HepG2 (cell line): ENCODE measurements around the gene CRYAB. TPM values are rescaled to one million over a fixed set of nuclear protein-coding genes. Genes with fewer than 3 reads are reported as not detected.

Source experiments
- ATF7-NPFF ChIP-seq: sonication (generic); formaldehyde crosslinking; IDR thresholded peaks from 2 replicates; pipeline ENCODE4 v1.8.1; 2023; ENCODE audit warnings: mild to moderate bottlenecking, low read depth, missing genetic modification reagents, moderate library complexity
- BCL6 ChIP-seq: IDR thresholded peaks from 2 replicates; pipeline ENCODE4 v1.6.1; 2016; ENCODE audit warnings: missing genetic modification reagents, missing compliant biosample characterization
- CBX5 ChIP-seq: sonication (generic); formaldehyde crosslinking; IDR thresholded peaks from 2 replicates; pipeline ENCODE4 v1.4.0; 2020; ENCODE audit warnings: missing genetic modification reagents, borderline replicate concordance
- CCAR2 ChIP-seq: fragments of 200-400 bp; formaldehyde crosslinking; optimal IDR thresholded peaks from 2 replicates; pipeline ENCODE3; 2018; ENCODE audit warnings: low read depth, mild to moderate bottlenecking, low read length, moderate library complexity
- MED1 ChIP-seq: sonication (generic); formaldehyde crosslinking; IDR thresholded peaks from 2 replicates; pipeline ENCODE4 v1.4.0; 2020; ENCODE audit warnings: missing genetic modification reagents
- NAIF1 ChIP-seq: sonication (generic); formaldehyde crosslinking; IDR thresholded peaks from 2 replicates; pipeline ENCODE4 v1.5.0; 2020; ENCODE audit warnings: mild to moderate bottlenecking, missing genetic modification reagents, borderline replicate concordance
- NBN ChIP-seq: fragments of 450-650 bp; conservative IDR thresholded peaks from 2 replicates; pipeline ENCODE4 v1.6.1; 2017
- NFRKB ChIP-seq: fragments of 450-650 bp; IDR thresholded peaks from 2 replicates; pipeline ENCODE4 v1.6.1; 2017
- ONECUT2 ChIP-seq: sonication (generic); formaldehyde crosslinking; IDR thresholded peaks from 2 replicates; pipeline ENCODE4 v1.4.0; 2020; ENCODE audit warnings: missing genetic modification reagents
- PHF8 ChIP-seq: sonication (generic); formaldehyde crosslinking; IDR thresholded peaks from 2 replicates; pipeline ENCODE4 v1.5.0; 2020; ENCODE audit warnings: missing genetic modification reagents
- TEAD2 ChIP-seq: sonication (generic); formaldehyde crosslinking; IDR thresholded peaks from 2 replicates; pipeline ENCODE4 v1.9.0; 2021; ENCODE audit warnings: missing genetic modification reagents
- TOE1 ChIP-seq: sonication (generic); formaldehyde crosslinking; IDR thresholded peaks from 2 replicates; pipeline ENCODE4 v1.4.0; 2020; ENCODE audit warnings: mild to moderate bottlenecking, missing genetic modification reagents
- ZBTB20 ChIP-seq: sonication (generic); formaldehyde crosslinking; IDR thresholded peaks from 2 replicates; pipeline ENCODE4 v1.8.1; 2023; ENCODE audit warnings: missing genetic modification reagents, low read depth, mild to moderate bottlenecking, borderline replicate concordance
- ZFX ChIP-seq: sonication (generic); formaldehyde crosslinking; IDR thresholded peaks from 2 replicates; pipeline ENCODE4 v1.4.0; 2020; ENCODE audit warnings: mild to moderate bottlenecking, low read depth, missing genetic modification reagents, moderate library complexity
- ZNF501 ChIP-seq: sonication (generic); formaldehyde crosslinking; IDR thresholded peaks from 2 replicates; pipeline ENCODE4 v1.5.1; 2020; ENCODE audit warnings: mild to moderate bottlenecking, moderate library complexity, missing genetic modification reagents
- ZNF577 ChIP-seq: sonication (generic); formaldehyde crosslinking; IDR thresholded peaks from 2 replicates; pipeline ENCODE4 v1.4.0; 2020; ENCODE audit warnings: mild to moderate bottlenecking, low read depth, missing genetic modification reagents, borderline replicate concordance
- ZNF619 ChIP-seq: sonication (generic); formaldehyde crosslinking; IDR thresholded peaks from 2 replicates; pipeline ENCODE4 v1.4.0; 2020; ENCODE audit warnings: mild to moderate bottlenecking, missing genetic modification reagents
- ZNF724P ChIP-seq: sonication (generic); formaldehyde crosslinking; IDR thresholded peaks from 2 replicates; pipeline ENCODE4 v1.8.0; 2022; ENCODE audit warnings: missing genetic modification reagents, borderline replicate concordance
- ZNF766 ChIP-seq: sonication (generic); formaldehyde crosslinking; IDR thresholded peaks from 2 replicates; pipeline ENCODE4 v1.5.0; 2020; ENCODE audit warnings: missing genetic modification reagents, borderline replicate concordance
- ZSCAN9 ChIP-seq: IDR thresholded peaks from 2 replicates; pipeline ENCODE4 v1.6.1; 2016; ENCODE audit warnings: borderline replicate concordance
- polyA plus RNA-seq, 8 experiments: library from polyadenylated mRNA; depleted of rRNA in 3 of 8; stranded (reverse) in 7 of 8; unstranded in 1 of 8; fragments of >200 nt; fragmentation: Illumina TruSeq in 4 of 8; extraction: Trizol in 4 of 8; gene quantifications; 2 replicates each; pipeline versions ENCODE4 v1.2.1 to v1.2.3, GENCODE V29; 2011 to 2016; ENCODE audit warnings: low read depth in 4 of 8, missing spikeins in 1 of 8, mixed read lengths in 1 of 8; ENCODE audit not compliant: insufficient read depth in 1 of 8
- total RNA-seq, 5 experiments: library from RNA; depleted of rRNA; stranded (reverse); fragments of >200 nt; fragmentation: Illumina TruSeq; extraction: Trizol; gene quantifications; 2 replicates each; pipeline ENCODE4 v1.2.3, GENCODE V29; 2016; ENCODE audit warnings: low read depth in 1 of 5
- TF ChIP-seq, protein P1 (sequence below): sonication (generic); formaldehyde crosslinking; IDR thresholded peaks from 2 replicates; pipeline ENCODE4 v1.8.0; 2022; ENCODE audit warnings: missing genetic modification reagents, mild to moderate bottlenecking, moderate library complexity, borderline replicate concordance
- TF ChIP-seq, protein P2 (sequence below): sonication (generic); formaldehyde crosslinking; IDR thresholded peaks from 2 replicates; pipeline ENCODE4 v1.5.0; 2020; ENCODE audit warnings: mild to moderate bottlenecking, missing genetic modification reagents
- TF ChIP-seq, protein P3 (sequence below): sonication (generic); formaldehyde crosslinking; IDR thresholded peaks from 2 replicates; pipeline ENCODE4 v1.4.0; 2020; ENCODE audit warnings: low read depth, mild to moderate bottlenecking, missing genetic modification reagents
- TF ChIP-seq, protein P4 (sequence below): IDR thresholded peaks from 2 replicates; pipeline ENCODE4 v1.4.0; 2020; ENCODE audit warnings: mild to moderate bottlenecking, missing genetic modification reagents

Gene CRYAB
- total and polyA plus RNA-seq, 2 of the 13 experiments (the other 11 are each of a cell fraction or from before 2014, with no cell fraction given), result 0.55 to 1.1 TPM

DNA sequence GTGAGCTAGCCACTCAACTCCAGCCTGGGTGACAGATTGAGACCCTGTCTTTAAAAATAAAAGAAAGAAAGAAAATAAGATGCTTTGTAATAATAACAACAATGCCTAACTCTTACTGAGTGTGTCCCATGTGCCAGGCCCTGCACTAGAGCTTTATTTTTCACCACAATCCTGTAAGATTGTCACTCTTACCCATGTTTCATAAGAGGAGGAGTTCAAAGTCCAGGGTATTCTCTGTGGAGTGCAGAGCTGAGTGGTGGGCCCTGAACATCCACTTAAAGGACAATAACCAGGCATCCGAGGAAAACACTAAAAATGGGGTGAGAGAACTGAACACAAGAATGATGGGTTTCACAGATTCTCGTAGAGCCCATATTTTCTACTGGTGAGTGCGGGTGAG, 6.2 kb upstream of the CRYAB start (continued):
- TF ChIP-seq, protein P1, sequence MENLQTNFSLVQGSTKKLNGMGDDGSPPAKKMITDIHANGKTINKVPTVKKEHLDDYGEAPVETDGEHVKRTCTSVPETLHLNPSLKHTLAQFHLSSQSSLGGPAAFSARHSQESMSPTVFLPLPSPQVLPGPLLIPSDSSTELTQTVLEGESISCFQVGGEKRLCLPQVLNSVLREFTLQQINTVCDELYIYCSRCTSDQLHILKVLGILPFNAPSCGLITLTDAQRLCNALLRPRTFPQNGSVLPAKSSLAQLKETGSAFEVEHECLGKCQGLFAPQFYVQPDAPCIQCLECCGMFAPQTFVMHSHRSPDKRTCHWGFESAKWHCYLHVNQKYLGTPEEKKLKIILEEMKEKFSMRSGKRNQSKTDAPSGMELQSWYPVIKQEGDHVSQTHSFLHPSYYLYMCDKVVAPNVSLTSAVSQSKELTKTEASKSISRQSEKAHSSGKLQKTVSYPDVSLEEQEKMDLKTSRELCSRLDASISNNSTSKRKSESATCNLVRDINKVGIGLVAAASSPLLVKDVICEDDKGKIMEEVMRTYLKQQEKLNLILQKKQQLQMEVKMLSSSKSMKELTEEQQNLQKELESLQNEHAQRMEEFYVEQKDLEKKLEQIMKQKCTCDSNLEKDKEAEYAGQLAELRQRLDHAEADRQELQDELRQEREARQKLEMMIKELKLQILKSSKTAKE, result no peak
- no peak for TF ChIP-seq NBN
- TF ChIP-seq ZBTB20 (CRISPR knock-in tag), result no peak
- TF ChIP-seq CCAR2, result no peak
- TF ChIP-seq, protein P2, sequence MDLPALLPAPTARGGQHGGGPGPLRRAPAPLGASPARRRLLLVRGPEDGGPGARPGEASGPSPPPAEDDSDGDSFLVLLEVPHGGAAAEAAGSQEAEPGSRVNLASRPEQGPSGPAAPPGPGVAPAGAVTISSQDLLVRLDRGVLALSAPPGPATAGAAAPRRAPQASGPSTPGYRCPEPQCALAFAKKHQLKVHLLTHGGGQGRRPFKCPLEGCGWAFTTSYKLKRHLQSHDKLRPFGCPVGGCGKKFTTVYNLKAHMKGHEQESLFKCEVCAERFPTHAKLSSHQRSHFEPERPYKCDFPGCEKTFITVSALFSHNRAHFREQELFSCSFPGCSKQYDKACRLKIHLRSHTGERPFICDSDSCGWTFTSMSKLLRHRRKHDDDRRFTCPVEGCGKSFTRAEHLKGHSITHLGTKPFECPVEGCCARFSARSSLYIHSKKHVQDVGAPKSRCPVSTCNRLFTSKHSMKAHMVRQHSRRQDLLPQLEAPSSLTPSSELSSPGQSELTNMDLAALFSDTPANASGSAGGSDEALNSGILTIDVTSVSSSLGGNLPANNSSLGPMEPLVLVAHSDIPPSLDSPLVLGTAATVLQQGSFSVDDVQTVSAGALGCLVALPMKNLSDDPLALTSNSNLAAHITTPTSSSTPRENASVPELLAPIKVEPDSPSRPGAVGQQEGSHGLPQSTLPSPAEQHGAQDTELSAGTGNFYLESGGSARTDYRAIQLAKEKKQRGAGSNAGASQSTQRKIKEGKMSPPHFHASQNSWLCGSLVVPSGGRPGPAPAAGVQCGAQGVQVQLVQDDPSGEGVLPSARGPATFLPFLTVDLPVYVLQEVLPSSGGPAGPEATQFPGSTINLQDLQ, result no peak
- TF ChIP-seq, protein P3, sequence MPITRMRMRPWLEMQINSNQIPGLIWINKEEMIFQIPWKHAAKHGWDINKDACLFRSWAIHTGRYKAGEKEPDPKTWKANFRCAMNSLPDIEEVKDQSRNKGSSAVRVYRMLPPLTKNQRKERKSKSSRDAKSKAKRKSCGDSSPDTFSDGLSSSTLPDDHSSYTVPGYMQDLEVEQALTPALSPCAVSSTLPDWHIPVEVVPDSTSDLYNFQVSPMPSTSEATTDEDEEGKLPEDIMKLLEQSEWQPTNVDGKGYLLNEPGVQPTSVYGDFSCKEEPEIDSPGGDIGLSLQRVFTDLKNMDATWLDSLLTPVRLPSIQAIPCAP (CRISPR knock-in tag), result no peak
- TF ChIP-seq ZNF724P, result no peak
- TF ChIP-seq TOE1 (CRISPR knock-in tag), result no peak
- peak; percentile 23; the same call in 1 of the 2 replicates for TF ChIP-seq ZFX (CRISPR knock-in tag)
- TF ChIP-seq ONECUT2 (CRISPR knock-in tag), result no peak
- TF ChIP-seq BCL6 (CRISPR knock-in tag), result no peak
- TF ChIP-seq NFRKB, result no peak
- no peak for TF ChIP-seq PHF8 (CRISPR knock-in tag)
- TF ChIP-seq, protein P4, sequence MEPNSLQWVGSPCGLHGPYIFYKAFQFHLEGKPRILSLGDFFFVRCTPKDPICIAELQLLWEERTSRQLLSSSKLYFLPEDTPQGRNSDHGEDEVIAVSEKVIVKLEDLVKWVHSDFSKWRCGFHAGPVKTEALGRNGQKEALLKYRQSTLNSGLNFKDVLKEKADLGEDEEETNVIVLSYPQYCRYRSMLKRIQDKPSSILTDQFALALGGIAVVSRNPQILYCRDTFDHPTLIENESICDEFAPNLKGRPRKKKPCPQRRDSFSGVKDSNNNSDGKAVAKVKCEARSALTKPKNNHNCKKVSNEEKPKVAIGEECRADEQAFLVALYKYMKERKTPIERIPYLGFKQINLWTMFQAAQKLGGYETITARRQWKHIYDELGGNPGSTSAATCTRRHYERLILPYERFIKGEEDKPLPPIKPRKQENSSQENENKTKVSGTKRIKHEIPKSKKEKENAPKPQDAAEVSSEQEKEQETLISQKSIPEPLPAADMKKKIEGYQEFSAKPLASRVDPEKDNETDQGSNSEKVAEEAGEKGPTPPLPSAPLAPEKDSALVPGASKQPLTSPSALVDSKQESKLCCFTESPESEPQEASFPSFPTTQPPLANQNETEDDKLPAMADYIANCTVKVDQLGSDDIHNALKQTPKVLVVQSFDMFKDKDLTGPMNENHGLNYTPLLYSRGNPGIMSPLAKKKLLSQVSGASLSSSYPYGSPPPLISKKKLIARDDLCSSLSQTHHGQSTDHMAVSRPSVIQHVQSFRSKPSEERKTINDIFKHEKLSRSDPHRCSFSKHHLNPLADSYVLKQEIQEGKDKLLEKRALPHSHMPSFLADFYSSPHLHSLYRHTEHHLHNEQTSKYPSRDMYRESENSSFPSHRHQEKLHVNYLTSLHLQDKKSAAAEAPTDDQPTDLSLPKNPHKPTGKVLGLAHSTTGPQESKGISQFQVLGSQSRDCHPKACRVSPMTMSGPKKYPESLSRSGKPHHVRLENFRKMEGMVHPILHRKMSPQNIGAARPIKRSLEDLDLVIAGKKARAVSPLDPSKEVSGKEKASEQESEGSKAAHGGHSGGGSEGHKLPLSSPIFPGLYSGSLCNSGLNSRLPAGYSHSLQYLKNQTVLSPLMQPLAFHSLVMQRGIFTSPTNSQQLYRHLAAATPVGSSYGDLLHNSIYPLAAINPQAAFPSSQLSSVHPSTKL (CRISPR knock-in tag), result peak; percentile 38; the same call in 1 of the 2 replicates
- TF ChIP-seq ZNF577 (CRISPR knock-in tag), result no peak
- TF ChIP-seq MED1 (CRISPR knock-in tag), result no peak
- TF ChIP-seq ATF7-NPFF, result no peak
- TF ChIP-seq CBX5 (CRISPR knock-in tag), result no peak
- no peak for TF ChIP-seq ZNF501 (CRISPR knock-in tag)
- no peak for TF ChIP-seq NAIF1 (CRISPR knock-in tag)
- no peak for TF ChIP-seq ZSCAN9 (CRISPR knock-in tag)
- no peak for TF ChIP-seq ZNF766 (CRISPR knock-in tag)
- no peak for TF ChIP-seq ZNF619
- no peak for TF ChIP-seq TEAD2 (CRISPR knock-in tag)
